Measurements from ENCODE around the gene TAF1B.

The TAF1B gene

GRCh38 chr2:9843229-9844035 is at the start of gene TAF1B:
Gene TAF1B, plus strand, starts transcription at chr2:9843474. Its CDS starts 68 bp downstream, at chr2:9843542.
- FAIRE-seq, result peak; percentile 90
- DNase-seq (ENCODE audit: extremely low spot score, insufficient read length, low read depth), result peak; percentile 88

GRCh38 chr2:9793918-9794717 is 49.2 kb upstream of the TAF1B start:
- FAIRE-seq (no peak), DNase-seq (ENCODE audit: extremely low spot score, insufficient read length, low read depth) (no peak)

GRCh38 chr2:9795071-9795470 is 48.2 kb upstream of the TAF1B start:
- no peak for DNase-seq (ENCODE audit: extremely low spot score, insufficient read length, low read depth)
- FAIRE-seq, result no peak

- FAIRE-seq (no peak), DNase-seq (ENCODE audit: extremely low spot score, insufficient read length, low read depth) (no peak)
These were observed 46.9 kb upstream of the TAF1B start for GRCh38 chr2:9796056-9797010.

GRCh38 chr2:9797086-9797485 is 46.2 kb upstream of the TAF1B start:
- DNase-seq (ENCODE audit: extremely low spot score, insufficient read length, low read depth), result no peak
- no peak for FAIRE-seq

- no peak for DNase-seq (ENCODE audit: extremely low spot score, insufficient read length, low read depth)
These were observed 45.4 kb upstream of the TAF1B start for GRCh38 chr2:9797681-9798556.

GRCh38 chr2:9799011-9799596 is 44.2 kb upstream of the TAF1B start:
- FAIRE-seq, result peak; percentile 44
- DNase-seq (ENCODE audit: extremely low spot score, insufficient read length, low read depth), result no peak

More at GRCh38 chr2:9797681-9798556, 45.4 kb upstream of the TAF1B start:
- FAIRE-seq, result no peak

- DNase-seq (ENCODE audit: extremely low spot score, insufficient read length, low read depth) (peak; percentile 69), FAIRE-seq (peak; percentile 93)
These were observed 43.3 kb upstream of the TAF1B start for GRCh38 chr2:9799729-9800632.

GRCh38 chr2:9800639-9800974 is 42.7 kb upstream of the TAF1B start:
- FAIRE-seq (no peak), DNase-seq (ENCODE audit: extremely low spot score, insufficient read length, low read depth) (no peak)

- DNase-seq (ENCODE audit: extremely low spot score, insufficient read length, low read depth) (no peak), FAIRE-seq (no peak)
These were observed 42.1 kb upstream of the TAF1B start for GRCh38 chr2:9800975-9801726.

GRCh38 chr2:9802576-9802993 is 40.7 kb upstream of the TAF1B start:
- DNase-seq (ENCODE audit: extremely low spot score, insufficient read length, low read depth), result no peak
- no peak for FAIRE-seq

- FAIRE-seq (no peak), DNase-seq (ENCODE audit: extremely low spot score, insufficient read length, low read depth) (no peak)
These were observed 40.1 kb upstream of the TAF1B start for GRCh38 chr2:9803023-9803805.

- FAIRE-seq, result no peak
- DNase-seq (ENCODE audit: extremely low spot score, insufficient read length, low read depth), result no peak
These were observed 37.6 kb upstream of the TAF1B start for GRCh38 chr2:9805435-9806297.

GRCh38 chr2:9806298-9806610 is 37.0 kb upstream of the TAF1B start:
- no peak for DNase-seq (ENCODE audit: extremely low spot score, insufficient read length, low read depth)

GRCh38 chr2:9806656-9807055 is 36.6 kb upstream of the TAF1B start:
- FAIRE-seq (no peak), DNase-seq (ENCODE audit: extremely low spot score, insufficient read length, low read depth) (no peak)

More at GRCh38 chr2:9806298-9806610, 37.0 kb upstream of the TAF1B start:
- FAIRE-seq, result no peak

GRCh38 chr2:9807056-9807455 is 36.2 kb upstream of the TAF1B start:
- no peak for FAIRE-seq
- no peak for DNase-seq (ENCODE audit: extremely low spot score, insufficient read length, low read depth)
